GM12892 (cell line): ENCODE data around the gene THSD8.

Experiments used
- DNase-seq: peaks from one replicate; pipeline ENCODE4 v3.0.0; 2011; ENCODE audit not compliant: insufficient read length
- FAIRE-seq: peaks from 2 replicates; lab custom pipeline; 2011; peaks lifted over from hg19 to GRCh38; lab: Jason Lieb, UNC
- POLR2A ChIP-seq: IDR thresholded peaks from 2 replicates; pipeline ENCODE4 v1.6.1; 2011; ENCODE audit warnings: low read depth, low read length, control low read depth
- POLR2AphosphoS5 ChIP-seq: IDR thresholded peaks from 2 replicates; pipeline ENCODE4 v1.6.1; 2011; ENCODE audit warnings: low read depth, low read length, control low read depth
- TAF1 ChIP-seq: IDR thresholded peaks from 2 replicates; pipeline ENCODE4 v1.6.1; 2011; ENCODE audit warnings: low read depth, mild to moderate bottlenecking, control low read depth, low read length, borderline replicate concordance

THSD8 gene

DNA sequence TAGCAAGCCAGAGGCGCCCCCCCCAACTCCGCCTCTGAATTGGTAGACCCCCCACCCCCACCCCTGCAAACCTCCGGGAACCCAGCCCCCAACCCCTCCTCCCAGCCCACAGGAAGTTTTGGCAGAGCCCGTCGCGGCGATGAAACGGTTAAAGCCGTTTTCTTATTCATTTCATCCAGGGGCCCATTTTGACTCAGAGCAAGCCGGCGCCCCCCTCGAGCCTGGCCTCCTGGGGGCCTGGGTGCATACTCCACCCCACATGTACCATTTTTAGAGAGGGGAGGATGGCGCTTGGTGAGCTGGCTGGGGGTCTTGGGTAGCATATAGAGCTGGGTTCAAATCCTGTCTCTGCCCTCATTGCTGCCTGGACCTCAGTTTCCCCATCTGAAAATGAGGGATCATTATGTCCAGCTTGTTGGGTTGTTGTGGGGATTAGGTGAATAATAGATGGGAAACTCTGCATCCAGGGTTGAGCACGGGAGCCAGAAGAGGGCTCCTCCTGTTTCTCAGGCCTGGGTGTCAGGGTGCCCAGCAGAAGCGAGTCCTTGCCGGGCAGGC is 18.5 kb upstream of the THSD8 start:
- no peak for TF ChIP-seq TAF1
- TF ChIP-seq POLR2AphosphoS5 = no peak
- TF ChIP-seq POLR2A = no peak
- FAIRE-seq (no peak), DNase-seq (no peak)

DNA sequence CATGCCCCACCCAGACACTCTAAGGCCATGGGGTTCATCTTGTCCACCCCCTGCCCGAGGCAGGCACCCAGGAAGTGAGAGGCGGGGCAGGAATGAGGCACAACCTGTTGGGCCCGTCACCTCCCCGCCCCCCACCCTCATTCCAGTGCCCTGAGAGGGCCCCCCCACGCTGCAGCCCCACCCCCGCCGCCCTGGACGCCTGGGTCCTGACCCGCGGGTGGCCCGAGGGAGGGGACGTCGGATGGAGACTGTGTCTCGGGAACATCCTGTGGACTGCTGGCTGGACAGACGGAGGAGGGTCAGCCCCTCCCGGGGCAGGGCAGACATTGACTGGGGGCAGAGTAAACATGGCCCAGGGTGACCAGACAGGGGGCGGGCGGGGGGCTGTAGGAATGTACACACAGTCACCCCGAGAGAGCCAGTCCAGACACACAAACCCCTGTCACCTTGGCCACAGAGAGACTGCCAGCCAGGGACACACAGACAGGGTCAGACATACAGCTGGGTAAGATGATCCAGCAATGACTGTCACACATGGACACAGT is 17.9 kb upstream of the THSD8 start:
- no peak for DNase-seq
- FAIRE-seq = no peak
- TF ChIP-seq TAF1 (no peak), POLR2A (no peak), POLR2AphosphoS5 (no peak)

DNA sequence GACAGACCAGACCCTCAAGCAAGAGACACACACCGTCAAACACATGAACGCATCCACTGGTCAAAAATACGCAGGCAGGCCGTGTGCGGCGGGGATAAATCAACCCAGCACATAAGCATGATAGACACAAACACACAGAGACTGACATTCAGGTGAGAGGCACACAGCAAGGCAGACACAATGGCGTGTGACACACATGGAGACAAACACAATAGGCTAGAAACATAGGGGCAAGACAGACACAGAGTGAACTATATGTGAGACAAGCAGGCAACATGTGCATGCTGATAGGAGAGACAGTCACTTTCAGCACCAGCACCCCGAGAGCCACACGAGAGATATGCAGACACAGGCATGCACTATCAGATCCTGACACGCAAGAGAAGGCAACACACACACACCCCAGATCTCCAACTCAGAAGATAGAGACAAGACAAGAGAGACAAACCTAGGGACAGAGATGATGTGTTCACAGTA is 17.4 kb upstream of the THSD8 start:
- FAIRE-seq (peak; percentile 72), DNase-seq (no peak)
- no peak for TF ChIP-seq TAF1
- TF ChIP-seq POLR2AphosphoS5 = peak; percentile 15; the same call in 1 of the 2 replicates
- no peak for TF ChIP-seq POLR2A

DNA sequence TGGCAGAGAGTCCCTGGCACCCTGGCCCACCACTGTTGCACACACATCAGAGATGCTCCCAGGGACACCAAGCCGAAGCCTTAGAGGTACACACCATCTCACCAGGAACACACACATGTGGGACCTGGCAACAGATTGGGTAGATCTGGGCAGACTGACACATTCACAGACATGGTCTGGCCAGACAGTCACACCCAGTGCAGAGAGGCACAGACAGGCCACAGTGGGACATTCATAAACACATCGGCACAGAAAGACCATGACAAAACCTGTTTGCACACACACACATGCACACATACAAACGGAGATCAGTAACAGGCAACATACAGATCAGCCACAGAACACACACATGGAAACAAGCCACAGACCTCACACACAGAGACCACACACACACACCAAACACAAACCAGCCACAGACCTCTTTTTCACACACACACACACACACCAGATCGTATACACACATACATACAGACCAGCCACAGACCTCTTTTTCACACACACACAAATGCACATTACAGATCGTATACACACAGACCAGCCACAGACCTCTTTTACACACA is 16.9 kb upstream of the THSD8 start:
- no peak for TF ChIP-seq POLR2A
- no peak; the same call in 1 of the 2 replicates for TF ChIP-seq POLR2AphosphoS5
- no peak for TF ChIP-seq TAF1
- DNase-seq (no peak), FAIRE-seq (no peak)

DNA sequence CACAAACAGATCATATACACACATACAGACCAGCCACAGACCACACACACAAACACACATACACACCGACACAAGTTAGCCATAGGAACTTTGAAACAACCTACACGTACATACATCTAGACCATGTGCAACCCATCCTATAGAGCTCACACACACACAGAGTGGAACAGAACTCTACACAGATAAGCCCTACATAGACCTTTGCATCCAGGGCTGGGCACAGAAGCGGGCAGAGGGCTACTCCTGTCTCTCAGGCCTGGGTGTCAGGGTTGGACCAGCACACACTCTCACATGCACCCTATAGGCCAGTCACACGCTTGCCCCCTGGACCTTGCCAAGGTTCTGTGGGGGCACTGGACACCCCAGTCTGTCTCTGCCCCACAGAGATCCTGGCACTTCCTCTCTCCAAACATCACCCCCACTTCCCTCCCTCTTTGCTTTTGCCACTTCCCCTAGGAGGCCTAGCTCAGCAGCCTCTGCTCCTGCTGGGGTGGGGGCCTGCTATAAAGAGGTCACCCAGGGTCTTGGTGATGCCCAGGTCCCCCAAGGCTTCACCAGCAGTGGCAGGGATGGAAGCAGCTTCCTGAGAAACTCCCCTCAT is 16.3 kb upstream of the THSD8 start:
- peak; percentile 54 for FAIRE-seq

DNA sequence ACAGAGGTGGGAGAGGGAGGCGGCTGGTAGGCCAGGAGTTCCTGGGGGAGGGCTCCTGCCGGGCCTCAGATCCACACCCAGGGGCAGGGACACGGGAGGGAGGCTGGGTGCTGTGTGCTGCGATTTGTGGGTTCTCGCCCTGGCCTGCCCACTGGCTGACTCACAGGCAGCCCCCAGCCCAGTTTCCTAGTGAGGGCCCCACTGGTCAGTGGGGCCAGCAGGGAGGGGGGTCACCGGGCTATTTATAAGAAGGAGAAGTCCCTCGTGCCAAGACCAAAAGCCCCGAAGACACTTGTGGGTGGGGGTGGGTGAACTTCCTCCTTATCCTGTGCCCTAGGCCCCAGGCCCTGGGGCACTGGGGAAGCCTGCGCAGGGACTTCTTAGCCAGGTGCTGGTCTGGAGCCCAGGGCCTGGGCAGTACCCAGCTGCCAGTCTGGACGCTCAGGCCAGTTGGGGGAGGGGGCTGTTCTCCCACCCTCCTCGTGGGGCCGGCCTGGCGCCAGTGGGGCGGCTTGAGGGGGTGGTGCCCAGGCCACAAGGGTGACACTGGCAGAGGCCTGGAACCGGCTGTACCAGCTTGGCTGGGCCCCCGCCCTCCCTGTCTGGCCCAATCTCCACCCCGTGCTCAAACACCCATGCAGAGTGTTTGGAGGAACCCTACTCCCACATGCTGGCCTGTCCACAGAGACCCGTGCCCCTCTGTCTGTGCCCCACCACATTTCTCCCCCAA is 15.6 kb upstream of the THSD8 start:
- DNase-seq (no peak), FAIRE-seq (no peak)
- no peak for TF ChIP-seq POLR2AphosphoS5
- TF ChIP-seq POLR2A = no peak
- no peak for TF ChIP-seq TAF1

More for the DNA sequence above, 16.3 kb upstream of the THSD8 start:
- no peak for DNase-seq
- no peak for TF ChIP-seq TAF1

DNA sequence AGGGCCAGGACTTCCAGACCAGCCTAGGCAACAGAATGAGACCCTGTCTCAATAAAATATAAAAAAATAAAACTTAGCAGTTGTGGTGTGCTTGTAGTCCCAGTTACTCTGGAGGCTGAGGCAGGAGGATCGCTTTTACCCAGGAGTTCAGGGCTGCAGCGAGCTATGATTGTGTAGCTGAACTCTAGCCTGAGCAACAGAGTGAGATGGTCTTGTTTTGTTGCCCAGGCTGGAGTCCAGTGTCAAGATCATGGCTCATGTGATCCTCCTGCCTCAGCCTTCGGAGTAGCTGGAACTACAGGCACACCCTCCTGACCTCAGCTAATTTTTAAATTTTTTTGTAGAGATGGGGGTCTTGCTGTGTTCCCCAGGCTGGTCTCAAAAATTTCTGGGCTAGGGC is 14.9 kb upstream of the THSD8 start:
- TF ChIP-seq POLR2AphosphoS5 (no peak), TAF1 (no peak), POLR2A (no peak)
- DNase-seq (no peak), FAIRE-seq (no peak)

DNA sequence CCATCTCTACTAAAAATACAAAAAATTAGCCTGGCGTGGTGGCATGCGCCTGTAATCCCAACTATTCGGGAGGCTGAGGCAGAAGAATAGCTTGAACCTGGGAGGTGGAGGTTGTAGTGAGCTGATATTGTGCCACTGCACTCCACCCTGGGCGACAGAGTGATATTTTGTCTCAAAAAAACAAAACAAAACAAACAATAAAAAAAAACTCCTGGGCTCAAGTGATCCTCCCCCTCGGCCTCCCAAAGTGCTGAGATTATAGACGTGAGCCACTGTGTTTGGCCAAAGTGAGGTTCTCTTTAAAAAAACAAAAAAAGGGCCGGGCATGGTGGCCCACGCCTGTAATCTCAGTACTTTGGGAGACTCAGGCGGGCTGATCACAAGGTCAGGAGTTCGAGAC is 14.4 kb upstream of the THSD8 start:
- no peak for FAIRE-seq
- no peak for DNase-seq
- TF ChIP-seq POLR2A (no peak), POLR2AphosphoS5 (no peak), TAF1 (no peak)

DNA sequence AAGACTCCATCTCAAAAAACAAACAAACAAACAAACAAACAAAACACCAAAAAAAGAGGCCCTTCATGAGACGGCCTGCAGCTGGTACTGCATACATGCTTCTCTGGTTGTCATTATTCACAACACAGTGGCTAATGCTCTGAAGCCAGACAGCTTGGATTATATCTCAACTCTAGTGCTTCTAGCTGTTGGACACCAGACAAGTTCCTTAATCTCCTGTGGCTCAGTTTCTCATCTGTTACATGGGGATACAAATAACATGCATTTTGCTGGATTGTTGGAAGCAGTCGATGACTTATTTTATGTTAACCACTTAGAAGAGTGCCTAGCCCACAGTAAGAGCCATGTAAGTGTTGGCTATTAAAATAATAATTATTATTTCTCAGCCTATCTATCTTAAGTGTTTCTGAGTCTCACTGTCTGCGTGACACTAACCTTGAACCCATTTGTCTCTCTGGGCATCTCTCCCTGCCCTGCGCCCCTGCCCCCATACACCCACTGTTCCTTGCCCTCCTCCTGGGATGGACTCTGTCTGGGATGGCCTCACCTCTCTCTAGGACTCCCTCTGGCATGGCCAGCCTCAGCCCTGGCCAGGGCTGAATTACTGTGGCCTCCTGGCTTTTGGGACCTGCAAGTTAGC is 13.7 kb upstream of the THSD8 start:
- TF ChIP-seq TAF1 (no peak), POLR2AphosphoS5 (no peak), POLR2A (no peak)
- FAIRE-seq (no peak), DNase-seq (no peak)

DNA sequence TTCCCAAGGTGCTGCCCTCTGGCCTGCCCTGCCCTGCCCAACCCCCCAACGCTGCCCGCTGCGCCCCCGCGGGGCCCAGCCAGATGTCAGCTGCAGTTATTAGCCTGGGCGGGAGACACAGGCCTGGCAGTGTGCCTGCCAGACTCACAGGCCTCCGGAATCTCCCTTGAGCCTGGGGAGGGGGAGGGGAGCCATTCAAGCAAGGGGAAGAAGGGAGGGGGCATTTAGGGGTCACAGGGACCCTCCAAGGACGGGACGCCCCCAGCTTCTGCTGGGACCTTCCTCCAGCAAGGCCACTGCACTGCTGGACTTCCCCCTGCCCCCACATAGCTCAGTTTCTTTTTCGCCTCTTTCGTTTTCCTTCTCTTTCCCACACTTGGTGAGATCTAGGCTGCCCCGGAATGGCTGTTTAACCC is 13.2 kb upstream of the THSD8 start:
- FAIRE-seq = peak; percentile 81
- peak; percentile 67 for DNase-seq
- TF ChIP-seq POLR2AphosphoS5 = no peak
- TF ChIP-seq TAF1 = 0 out of 2 replicates have a peak, but pooled peaks have one; percentile 13
- TF ChIP-seq POLR2A = no peak
